H9 (cell line): ENCODE data around the gene PLPP1. TPM values are rescaled to one million over a fixed set of nuclear protein-coding genes. Genes with fewer than 3 reads are reported as not detected.

ENCODE experiments used
- DNase-seq: peaks from one replicate; pipeline ENCODE4 v3.0.0-alpha.2; 2017
- H2AFZ ChIP-seq: one replicate; pipeline ENCODE4 v1.6.1; 2013; ENCODE audit warnings: mild to moderate bottlenecking, low read length, control low read depth, moderate library complexity
- H2AK5ac ChIP-seq: 2 replicates; pipeline ENCODE4 v1.6.1; 2013; ENCODE audit warnings: low read length, control low read depth, mixed read lengths; ENCODE audit not compliant: insufficient read length
- H2BK120ac ChIP-seq: one replicate; pipeline ENCODE4 v1.6.1; 2013; ENCODE audit warnings: low read depth, mild to moderate bottlenecking, low read length, control low read depth, inconsistent platforms; ENCODE audit not compliant: poor library complexity, severe bottlenecking
- H2BK12ac ChIP-seq: 2 replicates; pipeline ENCODE4 v1.6.1; 2013; ENCODE audit warnings: low read length, control low read depth, mixed read lengths, low read depth; ENCODE audit not compliant: insufficient read length
- H2BK15ac ChIP-seq: 2 replicates; pipeline ENCODE4 v1.6.1; 2013; ENCODE audit warnings: low read depth, low read length, control low read depth
- H2BK20ac ChIP-seq: one replicate; pipeline ENCODE4 v1.6.1; 2013; ENCODE audit warnings: low read depth, mild to moderate bottlenecking, low read length, control low read depth, inconsistent platforms; ENCODE audit not compliant: poor library complexity, severe bottlenecking
- H2BK5ac ChIP-seq: 2 replicates; pipeline ENCODE4 v1.6.1; 2013; ENCODE audit warnings: low read length, control low read depth, mixed read lengths; ENCODE audit not compliant: insufficient read length
- H3K14ac ChIP-seq: 2 replicates; pipeline ENCODE4 v1.6.1; 2013; ENCODE audit warnings: low read length, control low read depth; ENCODE audit not compliant: insufficient read depth
- H3K18ac ChIP-seq: 2 replicates; pipeline ENCODE4 v1.6.1; 2013; ENCODE audit warnings: low read depth, mild to moderate bottlenecking, mixed read lengths, low read length, control low read depth; ENCODE audit not compliant: insufficient read length
- H3K23ac ChIP-seq: 2 replicates; pipeline ENCODE4 v1.6.1; 2013; ENCODE audit warnings: low read length, control low read depth, mixed read lengths, low read depth; ENCODE audit not compliant: insufficient read length
- H3K23me2 ChIP-seq: 2 replicates; pipeline ENCODE4 v1.6.1; 2013; ENCODE audit warnings: low read depth, mild to moderate bottlenecking, mixed read lengths, low read length, control low read depth; ENCODE audit not compliant: insufficient read length, poor library complexity, severe bottlenecking
- H3K27ac ChIP-seq: 2 replicates; pipeline ENCODE4 v1.5.1; 2013; ENCODE audit warnings: low read length, control low read depth, mixed read lengths, low read depth; ENCODE audit not compliant: insufficient read length
- H3K27me3 ChIP-seq: 2 replicates; pipeline ENCODE4 v1.6.1; 2013; ENCODE audit warnings: low read length, control low read depth, inconsistent platforms; ENCODE audit not compliant: insufficient read depth
- H3K4ac ChIP-seq: 2 replicates; pipeline ENCODE4 v1.6.1; 2013; ENCODE audit warnings: low read depth, mild to moderate bottlenecking, control low read depth, inconsistent platforms, low read length, moderate library complexity
- H3K4me1 ChIP-seq: 2 replicates; pipeline ENCODE4 v1.6.1; 2013; ENCODE audit warnings: low read length, control low read depth, inconsistent platforms; ENCODE audit not compliant: insufficient read depth
- H3K4me2 ChIP-seq: 2 replicates; pipeline ENCODE4 v1.6.1; 2013; ENCODE audit warnings: low read length, control low read depth, mixed read lengths; ENCODE audit not compliant: insufficient read length, insufficient read depth
- H3K56ac ChIP-seq: 2 replicates; pipeline ENCODE4 v1.6.1; 2013; ENCODE audit warnings: low read depth, mild to moderate bottlenecking, mixed read lengths, low read length, control low read depth; ENCODE audit not compliant: insufficient read length
- H3K79me1 ChIP-seq: 2 replicates; pipeline ENCODE4 v1.6.1; 2013; ENCODE audit warnings: low read depth, mild to moderate bottlenecking, moderate library complexity, low read length, control low read depth, inconsistent platforms; ENCODE audit not compliant: insufficient read depth, poor library complexity, severe bottlenecking
- H3K79me2 ChIP-seq: 2 replicates; pipeline ENCODE4 v1.6.1; 2013; ENCODE audit warnings: low read length, control low read depth, inconsistent platforms; ENCODE audit not compliant: insufficient read depth
- H3K9ac ChIP-seq: 2 replicates; pipeline ENCODE4 v1.6.1; 2013; ENCODE audit warnings: low read length, control low read depth, mixed read lengths; ENCODE audit not compliant: insufficient read length; ENCODE audit errors: extremely low read depth
- H3K9me3 ChIP-seq: one replicate; pipeline ENCODE4 v1.6.1; 2013; ENCODE audit warnings: low read depth, low read length, inconsistent platforms; ENCODE audit not compliant: control insufficient read depth
- H3T11ph ChIP-seq: one replicate; pipeline ENCODE4 v1.6.1; 2013; ENCODE audit warnings: mild to moderate bottlenecking, low read length, control low read depth, inconsistent platforms
- H4K20me1 ChIP-seq: one replicate; pipeline ENCODE4 v1.6.1; 2013; ENCODE audit not compliant: control insufficient read depth, insufficient read length, insufficient read depth
- H4K5ac ChIP-seq: 2 replicates; pipeline ENCODE4 v1.6.1; 2013; ENCODE audit warnings: low read depth, mild to moderate bottlenecking, mixed read lengths, low read length, control low read depth; ENCODE audit not compliant: insufficient read length
- H4K8ac ChIP-seq: replicated peaks from 2 replicates; pipeline ENCODE4 v1.6.1; 2013; ENCODE audit warnings: low read length, control low read depth, mixed read lengths, low read depth; ENCODE audit not compliant: insufficient read length
- H4K91ac ChIP-seq: 2 replicates; pipeline ENCODE4 v1.6.1; 2013; ENCODE audit warnings: low read depth, mild to moderate bottlenecking, moderate library complexity, mixed read lengths, low read length, control low read depth; ENCODE audit not compliant: insufficient read length
- H3K27ac Mint-ChIP-seq, 3 experiments: 2 replicates in 2 of 3; 3 replicates in 1 of 3; pipeline ENCODE4 v1.8.0; 2020 to 2021; ENCODE audit warnings: mixed read lengths in 3 of 3, mild to moderate bottlenecking in 1 of 3, moderate library complexity in 1 of 3
- H3K27me3 Mint-ChIP-seq: 2 replicates; pipeline ENCODE4 v1.8.0; 2021; ENCODE audit warnings: low read depth, mild to moderate bottlenecking, moderate library complexity, mixed read lengths
- H3K36me3 Mint-ChIP-seq, 3 experiments: 2 replicates in 2 of 3; 3 replicates in 1 of 3; pipeline ENCODE4 v1.8.0; 2020 to 2021; ENCODE audit warnings: low read depth in 3 of 3, mixed read lengths in 3 of 3; ENCODE audit not compliant: insufficient read depth in 1 of 3
- H3K4me1 Mint-ChIP-seq, 2 experiments: 2 replicates each; pipeline ENCODE4 v1.8.0; 2020; ENCODE audit warnings: mixed read lengths in 2 of 2
- H3K4me3 Mint-ChIP-seq, 2 experiments: 2 replicates in 1 of 2; 3 replicates in 1 of 2; pipeline ENCODE4 v1.8.0; 2020 to 2021; ENCODE audit warnings: mild to moderate bottlenecking in 2 of 2, mixed read lengths in 2 of 2, moderate library complexity in 1 of 2
- H3K9me3 Mint-ChIP-seq, 2 experiments: 2 replicates in 1 of 2; 3 replicates in 1 of 2; pipeline ENCODE4 v1.8.0; 2020; ENCODE audit warnings: mild to moderate bottlenecking in 2 of 2, mixed read lengths in 2 of 2, moderate library complexity in 1 of 2
- CTCF ChIP-seq: fragments of 200-600 bp; sonication (generic); conservative IDR thresholded peaks from 3 replicates; pipeline ENCODE4 v1.8.0; 2021; ENCODE audit warnings: antibody characterized with exemption, mild to moderate bottlenecking
- WGBS: extraction: QIAGEN DNeasy Blood & Tissue Kit; methylation state at CpG from one replicate; pipeline ENCODE4 v1.1.7; 2013; ENCODE audit warnings: missing lambda C conversion rate, low lambda C conversion rate, mixed read lengths; ENCODE audit not compliant: insufficient read length; ENCODE audit errors: extremely low coverage; 5-methylcytosine and 5-hydroxymethylcytosine counted together
- total RNA-seq: library from RNA; stranded (reverse); gene quantifications from 2 replicates; pipeline ENCODE4 v1.2.1, GENCODE V29; 2021

Gene PLPP1
- total RNA-seq, 1 experiment from 2014 or later = 85.9 TPM

- H3K4me2 ChIP-seq = no peak overlapping the region
- no peaks in the 10 kb centered on the region for H3K79me2 ChIP-seq
- H3K4me1 Mint-ChIP-seq = peaks cover 30 to 38% of the 10 kb centered on the region in 2 experiments
- no peak overlapping the region for H3K4me3 Mint-ChIP-seq
- no peak overlapping the region for H4K91ac ChIP-seq
- no peaks in the 10 kb centered on the region for H3K79me1 ChIP-seq
- no peaks in the 10 kb centered on the region for H4K20me1 ChIP-seq
- H4K5ac ChIP-seq = no peak overlapping the region
- no peaks in the 10 kb centered on the region for H3K9me3 ChIP-seq
- peaks cover 5 to 29% (median 20%) of the 10 kb centered on the region in 3 experiments; a peak in 5 of 7 replicates for H3K36me3 Mint-ChIP-seq
- H3K18ac ChIP-seq = no peak overlapping the region
- no peaks in the 10 kb centered on the region for H3K9me3 Mint-ChIP-seq
- no peak overlapping the region for H2BK12ac ChIP-seq
- TF ChIP-seq CTCF = no peak
- no peak overlapping the region for H3K4ac ChIP-seq
- H2AFZ ChIP-seq = no peak overlapping the region
- H3K27ac Mint-ChIP-seq = no peak overlapping the region
- H3K27me3 ChIP-seq = no peaks in the 10 kb centered on the region
- H2BK15ac ChIP-seq = no peak overlapping the region
- H3K4me1 ChIP-seq = peaks cover 5% of the 10 kb centered on the region; the same call in 1 of the 2 replicates
- no peak overlapping the region for H4K8ac ChIP-seq
- H3K27ac ChIP-seq = no peak overlapping the region
- no peak overlapping the region for H3K23ac ChIP-seq
- no peak overlapping the region for H2AK5ac ChIP-seq
- H3K9ac ChIP-seq = no peak overlapping the region
- no peak overlapping the region for H2BK20ac ChIP-seq
- H2BK120ac ChIP-seq = no peak overlapping the region
- H3K56ac ChIP-seq = no peak overlapping the region
- DNase-seq = no peak
- no CpG with 5 or more reads among the region's 2 CpGs for WGBS
- no peaks in the 10 kb centered on the region for H3K23me2 ChIP-seq
- H3T11ph ChIP-seq = no peak overlapping the region
- no peak overlapping the region for H3K14ac ChIP-seq
- H2BK5ac ChIP-seq = no peak overlapping the region
- no peaks in the 10 kb centered on the region for H3K27me3 Mint-ChIP-seq
Measured at GRCh38 chr5:55454282-55454681, 80.5 kb downstream of the PLPP1 start.
